ENCODE results near the gene PTGES3L.
"Not testable (repeated sequence)": the region's sequence is repeated elsewhere in the genome, so short reads cannot be mapped to it uniquely, and the experiment has no call there.

PTGES3L gene

DNA sequence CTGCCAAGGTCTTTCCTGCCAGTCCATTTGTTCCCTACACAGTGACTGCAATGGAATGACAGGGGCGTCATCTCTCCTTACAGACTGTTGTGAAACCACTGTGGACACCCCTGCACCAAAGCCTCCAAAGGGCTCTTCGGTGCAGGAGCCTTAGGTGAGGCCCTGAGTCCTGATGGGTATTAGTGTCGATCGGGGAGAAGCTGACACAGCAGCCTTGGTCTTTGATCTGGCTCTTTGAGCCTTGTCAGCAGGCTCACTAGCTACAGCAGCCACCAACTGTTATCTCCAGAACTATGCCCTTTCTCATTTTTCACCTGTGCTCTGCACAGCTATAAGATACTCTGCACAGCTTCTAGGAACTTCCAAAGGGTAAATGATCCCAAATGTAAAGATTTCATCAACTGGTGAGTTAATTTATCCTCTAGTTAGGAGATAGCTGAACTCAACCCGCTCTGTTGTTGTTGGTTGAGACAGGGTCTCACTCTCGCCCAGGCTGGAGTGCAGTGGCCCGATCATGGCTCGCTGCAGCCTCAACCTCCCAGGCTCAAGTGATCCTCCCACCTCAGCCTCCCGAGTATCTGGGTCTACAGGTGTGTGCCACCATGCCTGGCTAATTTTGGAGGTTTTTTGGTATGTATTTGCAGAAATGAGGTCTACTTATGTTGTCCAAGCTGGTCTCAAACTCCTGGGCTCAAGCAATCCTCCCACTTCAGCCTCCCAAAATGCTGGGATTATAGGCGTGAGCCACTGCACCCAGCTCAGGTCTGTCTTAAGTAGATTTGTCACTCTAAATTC is 59.6 kb downstream of the PTGES3L start:
- no peak overlapping the region for H4K91ac ChIP-seq (ENCODE audit: low read length)
- no peak overlapping the region for H3K4me3 ChIP-seq (ENCODE audit: insufficient read depth in 1 of 2, low read depth in 1 of 2, low read length in 2 of 2)
- no peak overlapping the region for H3K18ac ChIP-seq (ENCODE audit: low read depth in 1 of 2, low read length in 2 of 2)
- no peaks in the 10 kb centered on the region for H3K9me3 ChIP-seq (ENCODE audit: control insufficient read depth, low read length)
- H3K79me1 ChIP-seq (replicated peaks; ENCODE audit: low read length, poor library complexity, severe bottlenecking) = no peaks in the 10 kb centered on the region
- no peak overlapping the region for H3K4me2 ChIP-seq (ENCODE audit: low read length, poor library complexity, severe bottlenecking)
- H4K8ac ChIP-seq (ENCODE audit: low read length) = no peak overlapping the region
- H3K4me1 ChIP-seq (ENCODE audit: control insufficient read depth, insufficient read depth, low read depth, low read length) = peaks cover 1% of the 10 kb centered on the region
- H2BK120ac ChIP-seq (ENCODE audit: low read depth, low read length) = no peak overlapping the region
- H3K9ac ChIP-seq (ENCODE audit: low read length) = no peak overlapping the region
- H3K23ac ChIP-seq (ENCODE audit: low read length in 2 of 2) = no peak overlapping the region
- H3K4ac ChIP-seq (ENCODE audit: low read depth in 1 of 2, low read length in 2 of 2) = no peak overlapping the region
- H2BK5ac ChIP-seq (ENCODE audit: low read depth, low read length, poor library complexity, severe bottlenecking) = no peak overlapping the region
- H3K27me3 ChIP-seq (ENCODE audit: control insufficient read depth in 1 of 2, insufficient read depth in 1 of 2, low read length in 2 of 2) = peaks cover 4 to 30% of the 10 kb centered on the region in 2 experiments
- no peak overlapping the region for H2BK12ac ChIP-seq (ENCODE audit: low read length in 2 of 2)
- H3K36me3 ChIP-seq (ENCODE audit: control insufficient read depth in 1 of 2, insufficient read depth in 2 of 2, low read depth in 1 of 2, low read length in 2 of 2) = no peaks in the 10 kb centered on the region
- no peak overlapping the region for H2AFZ ChIP-seq (ENCODE audit: low read depth, low read length)
- no peak for DNase-seq
- no peak overlapping the region for H3K14ac ChIP-seq (ENCODE audit: low read length in 2 of 2)
- H2BK15ac ChIP-seq (ENCODE audit: low read depth, poor library complexity, severe bottlenecking) = no peak overlapping the region
- 91% methylated on average over 9 of the region's 10 CpGs for WGBS
- H2AK5ac ChIP-seq (ENCODE audit: low read length, severe bottlenecking) = no peak overlapping the region
- H3K27ac ChIP-seq (ENCODE audit: low read length, poor library complexity, severe bottlenecking) = no peak overlapping the region

- H3K14ac ChIP-seq (ENCODE audit: low read length in 2 of 2); H2AK5ac ChIP-seq (ENCODE audit: low read length, severe bottlenecking); H3K36me3 ChIP-seq (ENCODE audit: control insufficient read depth in 1 of 2, insufficient read depth in 2 of 2, low read depth in 1 of 2, low read length in 2 of 2); H3K4me2 ChIP-seq (ENCODE audit: low read length, poor library complexity, severe bottlenecking); H2BK12ac ChIP-seq (ENCODE audit: low read length in 2 of 2); H4K91ac ChIP-seq (ENCODE audit: low read length); H3K79me1 ChIP-seq (replicated peaks; ENCODE audit: low read length, poor library complexity, severe bottlenecking); H3K9ac ChIP-seq (ENCODE audit: low read length); H3K4me1 ChIP-seq (ENCODE audit: control insufficient read depth, insufficient read depth, low read depth, low read length); H4K8ac ChIP-seq (ENCODE audit: low read length); H2BK15ac ChIP-seq (ENCODE audit: low read depth, poor library complexity, severe bottlenecking); DNase-seq; H3K23ac ChIP-seq (ENCODE audit: low read length in 2 of 2); H2BK120ac ChIP-seq (ENCODE audit: low read depth, low read length); H2BK5ac ChIP-seq (ENCODE audit: low read depth, low read length, poor library complexity, severe bottlenecking); H3K18ac ChIP-seq (ENCODE audit: low read depth in 1 of 2, low read length in 2 of 2); H3K4ac ChIP-seq (ENCODE audit: low read depth in 1 of 2, low read length in 2 of 2); H3K27ac ChIP-seq (ENCODE audit: low read length, poor library complexity, severe bottlenecking); H3K4me3 ChIP-seq (ENCODE audit: insufficient read depth in 1 of 2, low read depth in 1 of 2, low read length in 2 of 2); H3K9me3 ChIP-seq (ENCODE audit: control insufficient read depth, low read length); H2AFZ ChIP-seq (ENCODE audit: low read depth, low read length): not testable (repeated sequence)
- peaks cover 4 to 30% of the 10 kb centered on the region in 2 experiments for H3K27me3 ChIP-seq (ENCODE audit: control insufficient read depth in 1 of 2, insufficient read depth in 1 of 2, low read length in 2 of 2)
- WGBS = 85% methylated on average over 9 of the region's 10 CpGs
Measured at GRCh38 chr17:42919522-42920077, 60.3 kb downstream of the PTGES3L start.

DNA sequence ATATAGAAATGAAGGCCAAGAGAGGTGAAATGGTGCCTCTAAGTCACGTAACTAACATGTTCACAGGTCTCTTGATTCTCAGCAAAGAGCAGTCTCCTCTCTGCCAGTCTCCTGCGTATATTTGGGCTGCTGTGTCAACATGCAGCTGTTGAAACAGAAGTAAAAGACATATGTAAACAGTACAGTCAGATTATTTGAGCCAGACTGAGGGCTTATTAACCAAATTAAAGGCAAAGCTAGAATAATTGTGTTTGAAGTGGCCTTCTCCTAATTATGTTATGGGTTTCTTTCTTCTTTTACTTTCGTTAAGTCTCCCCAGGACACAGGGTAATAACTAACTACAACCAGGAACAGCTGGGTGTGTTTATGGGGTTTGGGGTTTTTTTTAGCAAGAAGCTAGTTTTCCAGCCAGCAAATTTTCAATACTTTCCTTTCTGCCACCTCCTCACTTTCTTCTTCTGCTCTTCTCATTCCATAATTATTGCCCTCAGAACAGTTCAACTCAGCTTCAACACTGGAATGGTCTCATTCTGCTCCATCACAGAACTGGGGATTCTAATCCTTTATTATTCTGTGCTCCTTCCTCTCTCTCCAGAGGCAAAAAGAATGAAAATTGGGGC is 60.9 kb downstream of the PTGES3L start:
- Histone ChIP-seq H2BK5ac (ENCODE audit: low read depth, low read length, poor library complexity, severe bottlenecking) (no peak overlapping the region), H3K27me3 (ENCODE audit: control insufficient read depth in 1 of 2, insufficient read depth in 1 of 2, low read length in 2 of 2) (peaks cover 4 to 30% of the 10 kb centered on the region in 2 experiments), H3K4me3 (ENCODE audit: insufficient read depth in 1 of 2, low read depth in 1 of 2, low read length in 2 of 2) (no peak overlapping the region), H4K91ac (ENCODE audit: low read length) (no peak overlapping the region), H3K4me1 (ENCODE audit: control insufficient read depth, insufficient read depth, low read depth, low read length) (peaks cover 1% of the 10 kb centered on the region), H2AK5ac (ENCODE audit: low read length, severe bottlenecking) (no peak overlapping the region), H3K4me2 (ENCODE audit: low read length, poor library complexity, severe bottlenecking) (no peak overlapping the region), H3K36me3 (ENCODE audit: control insufficient read depth in 1 of 2, insufficient read depth in 2 of 2, low read depth in 1 of 2, low read length in 2 of 2) (no peaks in the 10 kb centered on the region), H2AFZ (ENCODE audit: low read depth, low read length) (no peak overlapping the region), H4K8ac (ENCODE audit: low read length) (no peak overlapping the region), H2BK120ac (ENCODE audit: low read depth, low read length) (no peak overlapping the region), H2BK12ac (ENCODE audit: low read length in 2 of 2) (no peak overlapping the region), H3K27ac (ENCODE audit: low read length, poor library complexity, severe bottlenecking) (no peak overlapping the region), H3K23ac (ENCODE audit: low read length in 2 of 2) (no peak overlapping the region), H3K79me1 (replicated peaks; ENCODE audit: low read length, poor library complexity, severe bottlenecking) (no peaks in the 10 kb centered on the region), H3K9me3 (ENCODE audit: control insufficient read depth, low read length) (no peaks in the 10 kb centered on the region), H3K4ac (ENCODE audit: low read depth in 1 of 2, low read length in 2 of 2) (no peak overlapping the region), H3K9ac (ENCODE audit: low read length) (no peak overlapping the region), H3K14ac (ENCODE audit: low read length in 2 of 2) (no peak overlapping the region), H2BK15ac (ENCODE audit: low read depth, poor library complexity, severe bottlenecking) (no peak overlapping the region), H3K18ac (ENCODE audit: low read depth in 1 of 2, low read length in 2 of 2) (no peak overlapping the region)
- DNase-seq = no peak
- 86% methylated on average over 2 of the region's 3 CpGs for WGBS
